BLaER1 treated with 17β-estradiol and CSF1 and Interleukin-3, amounts not matched to agents 10 nM and 100 nM (cell line): ENCODE measurements around the gene TYROBP.
A peak's percentile ranks its signal among the peaks of the same experiment; 100 is the strongest.

Source experiments
- H3K27ac ChIP-seq, 11 experiments: shearing (Covaris generic); formaldehyde crosslinking; 2 replicates each; pipeline ENCODE4 v1.8.1; 2022
- H3K27me3 ChIP-seq, 11 experiments: shearing (Covaris generic); formaldehyde crosslinking; 2 replicates each; pipeline ENCODE4 v1.8.1; 2022
- H3K36me3 ChIP-seq, 11 experiments: shearing (Covaris generic); formaldehyde crosslinking; 2 replicates each; pipeline ENCODE4 v1.8.1; 2022
- H3K4me1 ChIP-seq, 10 experiments: shearing (Covaris generic); formaldehyde crosslinking; 2 replicates each; pipeline ENCODE4 v1.8.1; 2022
- H3K4me2 ChIP-seq, 11 experiments: shearing (Covaris generic); formaldehyde crosslinking; 2 replicates each; pipeline ENCODE4 v1.8.1; 2022
- H3K4me3 ChIP-seq, 10 experiments: shearing (Covaris generic); formaldehyde crosslinking; 2 replicates each; pipeline ENCODE4 v1.8.1; 2022
- H3K9ac ChIP-seq, 11 experiments: shearing (Covaris generic); formaldehyde crosslinking; 2 replicates each; pipeline ENCODE4 v1.8.1; 2022
- H3K9me3 ChIP-seq, 11 experiments: shearing (Covaris generic); formaldehyde crosslinking; replicated peaks in 1 of 11; 2 replicates each; pipeline ENCODE4 v1.8.1; 2022
- H4K20me1 ChIP-seq, 11 experiments: shearing (Covaris generic); formaldehyde crosslinking; 2 replicates each; pipeline ENCODE4 v1.8.1; 2022
- Cebpa-rat ChIP-seq, 11 experiments: shearing (Covaris generic); IDR thresholded peaks; 2 replicates each; pipeline ENCODE4 v1.8.1; 2022

The TYROBP gene

DNA sequence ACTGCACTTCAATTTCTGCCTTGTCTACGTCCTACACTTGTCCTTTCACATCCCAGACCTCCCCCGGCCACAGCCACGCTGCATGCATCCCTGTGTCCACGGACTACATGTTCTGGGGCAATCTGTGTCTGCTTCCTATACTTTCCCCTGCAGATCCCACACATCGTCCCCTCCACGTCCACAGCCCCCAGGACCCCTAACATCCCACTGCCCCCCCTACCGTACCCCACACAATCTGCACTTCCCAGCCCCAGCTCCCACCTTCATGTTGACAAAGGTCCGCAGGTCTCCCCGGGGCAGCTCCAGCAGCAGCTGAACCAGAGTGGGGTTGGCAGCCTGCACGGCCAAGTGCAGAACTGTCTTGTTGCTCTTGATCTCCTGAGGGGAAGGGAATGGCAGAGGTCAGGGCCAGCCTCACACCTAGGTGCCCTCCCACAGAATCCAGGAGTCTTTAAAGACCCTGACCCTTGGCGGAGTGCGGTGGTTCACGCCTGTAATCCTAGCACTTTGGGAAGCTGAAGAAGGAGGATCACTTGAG, 17.9 kb downstream of the TYROBP start:
- no peak for TF ChIP-seq Cebpa-rat (IDR thresholded peaks at IDR 0.05)
- H3K27ac ChIP-seq: no peak overlapping the region
- H4K20me1 ChIP-seq: peaks cover 0 to 100% (median 76%) of the 10 kb centered on the region in 11 experiments; a peak in 17 of 22 replicates
- no peak overlapping the region for H3K9ac ChIP-seq
- H3K36me3 ChIP-seq: peaks cover 79 to 97% (median 88%) of the 10 kb centered on the region in 11 experiments
- no peaks in the 10 kb centered on the region for H3K27me3 ChIP-seq
- H3K4me3 ChIP-seq: no peak overlapping the region
- no peak overlapping the region for H3K4me2 ChIP-seq
- no peaks in the 10 kb centered on the region for H3K9me3 ChIP-seq
- peaks cover 0 to 33% (median 0%) of the 10 kb centered on the region in 10 experiments; a peak in 5 of 20 replicates for H3K4me1 ChIP-seq

DNA sequence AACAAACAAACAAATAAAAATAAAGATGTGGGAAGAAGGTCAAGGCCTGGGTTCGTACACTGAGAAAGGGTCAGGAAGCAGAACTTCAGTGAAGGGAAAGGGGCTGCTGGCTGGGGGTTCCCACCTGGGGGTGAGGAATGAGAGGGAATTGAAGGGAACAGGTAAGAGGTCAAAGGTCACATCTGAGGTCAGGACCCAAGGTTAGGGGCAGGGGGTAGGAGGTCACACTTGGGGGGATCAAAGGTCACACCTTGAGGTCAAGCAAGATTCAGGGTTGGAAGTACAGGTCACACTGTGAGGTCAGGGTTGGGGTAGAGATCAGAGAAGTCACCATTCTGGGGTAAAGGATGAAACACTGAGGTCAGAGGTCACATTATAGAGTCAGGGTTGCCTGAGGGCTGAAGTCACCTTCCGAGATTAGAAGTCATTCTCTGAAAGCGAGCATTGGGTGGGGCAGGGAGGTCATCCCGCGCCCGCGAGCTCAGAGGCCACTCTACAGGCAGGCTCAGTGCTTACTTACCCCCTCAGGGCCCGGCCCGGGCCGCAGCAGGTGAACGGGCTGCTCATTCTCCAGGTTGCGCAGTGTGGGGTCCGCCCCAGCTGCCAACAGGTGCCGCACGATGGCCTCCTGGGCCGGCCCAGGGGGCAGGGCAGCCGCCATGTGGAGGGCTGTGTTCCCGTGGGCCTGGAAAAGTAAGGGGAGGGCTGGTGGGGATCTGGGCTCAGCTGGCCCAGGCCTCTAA, 18.6 kb downstream of the TYROBP start:
- no peak for TF ChIP-seq Cebpa-rat (IDR thresholded peaks at IDR 0.05)
- no peaks in the 10 kb centered on the region for H3K9me3 ChIP-seq
- no peak overlapping the region for H3K9ac ChIP-seq
- H3K4me3 ChIP-seq: no peak overlapping the region
- H3K4me2 ChIP-seq: no peak overlapping the region
- H3K27me3 ChIP-seq: no peaks in the 10 kb centered on the region
- H3K4me1 ChIP-seq: peaks cover 0 to 27% (median 0%) of the 10 kb centered on the region in 10 experiments; a peak in 3 of 20 replicates
- H3K27ac ChIP-seq: no peak overlapping the region
- H3K36me3 ChIP-seq: peaks cover 72 to 92% (median 82%) of the 10 kb centered on the region in 11 experiments
- peaks cover 0 to 100% (median 69%) of the 10 kb centered on the region in 11 experiments; a peak in 17 of 22 replicates for H4K20me1 ChIP-seq

- peaks cover 62 to 81% (median 71%) of the 10 kb centered on the region in 11 experiments for H3K36me3 ChIP-seq
Observed at GRCh38 chr19:35888398-35888797, 19.7 kb downstream of the TYROBP start.

GRCh38 chr19:35887197-35887596, 20.9 kb downstream of the TYROBP start:
- H3K4me1 ChIP-seq: peaks cover 0 to 10% (median 4%) of the 10 kb centered on the region in 10 experiments; a peak in 11 of 20 replicates
- H3K9me3 ChIP-seq: no peaks in the 10 kb centered on the region
- H3K4me3 ChIP-seq: no peak overlapping the region
- H3K27ac ChIP-seq: no peak overlapping the region
- H3K9ac ChIP-seq: peak overlapping the region in 2 of 11 experiments; percentile 3 to 12; a peak in 1 of 22 replicates
- no peak for TF ChIP-seq Cebpa-rat (IDR thresholded peaks at IDR 0.05)
- no peaks in the 10 kb centered on the region for H3K27me3 ChIP-seq
- peaks cover 0 to 95% (median 46%) of the 10 kb centered on the region in 11 experiments; a peak in 16 of 22 replicates for H4K20me1 ChIP-seq
- H3K4me2 ChIP-seq: no peak overlapping the region
- peaks cover 50 to 69% (median 59%) of the 10 kb centered on the region in 11 experiments for H3K36me3 ChIP-seq

More at GRCh38 chr19:35888398-35888797, 19.7 kb downstream of the TYROBP start:
- Histone ChIP-seq H3K4me1 (peaks cover 0 to 15% (median 0%) of the 10 kb centered on the region in 10 experiments; a peak in 4 of 20 replicates), H3K27ac (no peak overlapping the region), H3K27me3 (no peaks in the 10 kb centered on the region), H4K20me1 (peaks cover 0 to 100% (median 58%) of the 10 kb centered on the region in 11 experiments; a peak in 16 of 22 replicates), H3K9ac (0 out of 22 replicates have a peak overlapping the region, but pooled peaks of 1 of the 11 experiments have one; percentile 22), H3K9me3 (no peaks in the 10 kb centered on the region), H3K4me2 (no peak overlapping the region), H3K4me3 (no peak overlapping the region)
- no peak for TF ChIP-seq Cebpa-rat (IDR thresholded peaks at IDR 0.05)

DNA sequence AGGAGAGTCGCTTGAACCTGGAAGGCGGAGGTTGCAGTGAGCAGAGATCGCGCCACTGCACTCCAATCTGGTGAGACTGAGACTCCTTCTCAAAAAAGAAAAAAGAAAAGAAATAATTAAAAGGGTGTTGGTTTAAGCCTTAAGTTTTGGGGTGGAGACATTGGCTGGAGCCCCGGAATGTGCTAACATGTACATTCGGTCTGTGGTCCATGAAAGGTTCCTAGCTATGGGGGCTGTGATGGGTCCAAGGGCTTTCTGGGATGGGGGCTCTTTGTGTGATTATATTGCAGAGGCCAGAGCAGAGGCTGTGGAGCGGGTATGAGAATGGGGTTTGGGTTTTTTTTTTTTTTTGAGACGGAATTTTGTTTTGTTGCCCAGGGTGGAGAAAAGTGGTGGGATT, 22.2 kb downstream of the TYROBP start:
- no peak overlapping the region for H3K4me3 ChIP-seq
- no peak for TF ChIP-seq Cebpa-rat (IDR thresholded peaks at IDR 0.05)
- H3K4me2 ChIP-seq: no peak overlapping the region

GRCh38 chr19:35885225-35885738, 22.8 kb downstream of the TYROBP start:
- Histone ChIP-seq H3K9me3 (no peaks in the 10 kb centered on the region), H3K36me3 (peaks cover 34 to 50% (median 39%) of the 10 kb centered on the region in 11 experiments), H3K27me3 (peaks cover 0 to 12% (median 6%) of the 10 kb centered on the region in 11 experiments; a peak in 11 of 22 replicates), H3K9ac (0 out of 22 replicates have a peak overlapping the region, but pooled peaks of 1 of the 11 experiments have one; percentile 3), H3K4me2 (no peak overlapping the region), H3K4me3 (no peak overlapping the region), H3K4me1 (peaks cover 0 to 9% (median 4%) of the 10 kb centered on the region in 10 experiments; a peak in 9 of 20 replicates), H3K27ac (no peak overlapping the region), H4K20me1 (peaks cover under 1 to 76% (median 27%) of the 10 kb centered on the region in 11 experiments; a peak in 17 of 22 replicates)
- no peak for TF ChIP-seq Cebpa-rat (IDR thresholded peaks at IDR 0.05)

More for the DNA sequence above, 22.2 kb downstream of the TYROBP start:
- Histone ChIP-seq H3K27me3 (peaks cover 0 to 6% (median 0%) of the 10 kb centered on the region in 11 experiments; a peak in 6 of 22 replicates), H3K27ac (no peak overlapping the region), H3K36me3 (peaks cover 40 to 56% (median 46%) of the 10 kb centered on the region in 11 experiments), H4K20me1 (peaks cover 0 to 82% (median 33%) of the 10 kb centered on the region in 11 experiments; a peak in 16 of 22 replicates), H3K4me1 (peaks cover 0 to 9% (median 4%) of the 10 kb centered on the region in 10 experiments; a peak in 9 of 20 replicates), H3K9me3 (no peaks in the 10 kb centered on the region), H3K9ac (no peak overlapping the region)

- no peak for TF ChIP-seq Cebpa-rat (IDR thresholded peaks at IDR 0.05)
- peaks cover 5 to 26% (median 20%) of the 10 kb centered on the region in 11 experiments for H3K27me3 ChIP-seq
- peaks cover 4 to 67% (median 14%) of the 10 kb centered on the region in 11 experiments; a peak in 19 of 22 replicates for H4K20me1 ChIP-seq
- H3K27ac ChIP-seq: no peak overlapping the region
- no peak overlapping the region for H3K4me3 ChIP-seq
- H3K4me1 ChIP-seq: peaks cover 3 to 10% (median 7%) of the 10 kb centered on the region in 10 experiments; a peak in 16 of 20 replicates
- peaks cover 20 to 36% (median 25%) of the 10 kb centered on the region in 11 experiments for H3K36me3 ChIP-seq
- H3K4me2 ChIP-seq: no peak overlapping the region
- no peaks in the 10 kb centered on the region for H3K9me3 ChIP-seq
- H3K9ac ChIP-seq: no peak overlapping the region
Observed at GRCh38 chr19:35883882-35884281, 24.2 kb downstream of the TYROBP start.

DNA sequence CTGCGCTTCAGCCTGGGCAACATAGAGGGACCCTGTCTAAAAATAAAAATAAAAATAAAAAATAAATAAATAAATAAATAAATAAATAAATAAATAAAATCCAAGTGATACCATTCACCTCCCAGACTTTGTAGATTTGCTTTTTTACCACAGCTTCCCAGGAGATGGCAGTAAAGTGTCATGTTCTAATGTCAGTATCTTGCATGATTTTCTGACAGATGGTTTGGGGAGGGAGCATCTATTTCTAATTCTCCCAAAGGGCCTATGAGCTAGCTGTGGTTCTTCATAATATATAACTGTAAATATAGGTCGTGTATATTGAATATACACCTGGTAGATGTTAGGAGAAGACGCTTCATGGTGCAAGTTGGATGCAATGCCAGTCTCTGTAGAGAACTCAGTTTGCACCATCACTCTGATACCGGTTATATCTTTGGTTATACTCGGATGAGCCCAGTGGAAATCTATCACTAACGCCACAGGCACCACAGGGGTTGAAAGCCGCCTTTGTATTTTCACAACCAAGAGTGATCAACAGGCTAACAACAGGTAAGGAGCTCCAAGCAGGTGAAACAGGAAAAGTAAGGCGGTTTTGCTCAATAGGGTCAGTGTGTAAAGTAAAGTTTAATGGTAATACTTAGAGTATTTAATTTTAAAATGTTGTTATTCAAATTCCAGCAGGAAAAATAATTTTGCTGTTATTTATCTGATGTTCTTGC, 25.8 kb downstream of the TYROBP start:
- Histone ChIP-seq H3K4me3 (no peak overlapping the region), H3K27ac (no peak overlapping the region), H3K27me3 (peaks cover 21 to 42% (median 36%) of the 10 kb centered on the region in 11 experiments), H3K4me2 (peak overlapping the region in 5 of 11 experiments; percentile 3 to 56 (median 16); a peak in 4 of 22 replicates), H3K36me3 (peaks cover 6 to 20% (median 9%) of the 10 kb centered on the region in 11 experiments; a peak in 19 of 22 replicates), H3K4me1 (peaks cover 3 to 10% (median 7%) of the 10 kb centered on the region in 10 experiments; a peak in 16 of 20 replicates), H3K9me3 (no peaks in the 10 kb centered on the region), H3K9ac (no peak overlapping the region), H4K20me1 (peaks cover 0 to 55% (median 10%) of the 10 kb centered on the region in 11 experiments; a peak in 18 of 22 replicates)
- TF ChIP-seq Cebpa-rat (IDR thresholded peaks at IDR 0.05): no peak
